H1 (cell line): ENCODE results near the gene SSH2. TPM values are rescaled to one million over a fixed set of nuclear protein-coding genes. Genes with fewer than 3 reads are reported as not detected.

Experiments
- CTCF ChIA-PET: fragments of 300-600 bp; sonication (Branson Sonifier 250); formaldehyde crosslinking; loops from one replicate; lab custom pipeline; 2021; ENCODE audit not compliant: partially characterized antibody; lab: Charles Lee
- POLR2A ChIA-PET: fragments of 300-600 bp; sonication (Branson Sonifier 250); formaldehyde crosslinking; loops from one replicate; lab custom pipeline; 2021; ENCODE audit warnings: inconsistent platforms; ENCODE audit not compliant: partially characterized antibody; lab: Charles Lee
- DNase-seq, 2 experiments: peaks; one replicate each; pipeline versions ENCODE4 v3.0.0 to v3.0.0-alpha.2; 2010 to 2022; ENCODE audit warnings: low spot score in 2 of 2, low read depth in 1 of 2, mixed read lengths in 1 of 2
- FAIRE-seq: peaks from 2 replicates; lab custom pipeline; 2011; peaks lifted over from hg19 to GRCh38; lab: Jason Lieb, UNC
- H2AFZ ChIP-seq: 2 replicates; pipeline ENCODE4 v1.8.1; 2012; ENCODE audit warnings: low read length, inconsistent platforms
- H2AK5ac ChIP-seq: 2 replicates; pipeline ENCODE4 v1.6.1; 2013; ENCODE audit warnings: low read depth, low read length
- H2BK120ac ChIP-seq: replicated peaks from 2 replicates; pipeline ENCODE3; 2013; ENCODE audit warnings: low read depth, low read length, inconsistent platforms
- H2BK12ac ChIP-seq: 2 replicates; pipeline ENCODE4 v1.6.1; 2013; ENCODE audit warnings: low read depth, low read length
- H2BK15ac ChIP-seq: 2 replicates; pipeline ENCODE4 v1.6.1; 2013; ENCODE audit warnings: low read length
- H2BK20ac ChIP-seq: 2 replicates; pipeline ENCODE4 v1.6.1; 2013; ENCODE audit warnings: low read length
- H2BK5ac ChIP-seq: 2 replicates; pipeline ENCODE4 v1.6.1; 2013; ENCODE audit warnings: low read depth, low read length
- H3K14ac ChIP-seq: 2 replicates; pipeline ENCODE4 v1.6.1; 2013; ENCODE audit warnings: inconsistent platforms; ENCODE audit not compliant: insufficient read length
- H3K18ac ChIP-seq: 2 replicates; pipeline ENCODE4 v1.6.1; 2013; ENCODE audit warnings: low read length; ENCODE audit errors: extremely low read depth
- H3K23ac ChIP-seq: 2 replicates; pipeline ENCODE4 v1.6.1; 2013; ENCODE audit warnings: inconsistent platforms; ENCODE audit not compliant: insufficient read length
- H3K23me2 ChIP-seq: 2 replicates; pipeline ENCODE4 v1.6.1; 2013; ENCODE audit warnings: low read depth, low read length
- H3K27ac ChIP-seq: 2 replicates; pipeline ENCODE4 v1.6.1; 2011; ENCODE audit warnings: low read depth, low read length, inconsistent platforms
- H3K27me3 ChIP-seq, 4 experiments: replicated peaks in 1 of 4; 1 replicate in 1 of 4; 2 replicates in 3 of 4; pipeline versions ENCODE4 v1.6.1 to v1.8.1; 2011 to 2013; ENCODE audit warnings: low read length in 3 of 4, mild to moderate bottlenecking in 3 of 4, inconsistent platforms in 2 of 4, mixed read lengths in 2 of 4, moderate library complexity in 1 of 4; ENCODE audit not compliant: control insufficient read depth in 3 of 4, insufficient read depth in 3 of 4; ENCODE audit errors: extremely low read depth in 1 of 4
- H3K36me3 ChIP-seq, 4 experiments: 2 replicates each; pipeline versions ENCODE4 v1.6.1 to v1.8.1; 2011 to 2013; ENCODE audit warnings: mild to moderate bottlenecking in 4 of 4, low read length in 3 of 4, moderate library complexity in 2 of 4, control low read depth in 1 of 4, inconsistent platforms in 1 of 4; ENCODE audit not compliant: insufficient read depth in 4 of 4, control insufficient read depth in 2 of 4
- H3K4ac ChIP-seq: replicated peaks from 2 replicates; pipeline ENCODE3; 2013; ENCODE audit warnings: low read length, low read depth, mixed read lengths, inconsistent platforms; ENCODE audit not compliant: insufficient read length
- H3K4me1 ChIP-seq, 4 experiments: replicated peaks in 1 of 4; 1 replicate in 1 of 4; 2 replicates in 3 of 4; pipeline versions ENCODE4 v1.6.1 to v1.8.1; 2011 to 2013; ENCODE audit warnings: low read length in 3 of 4, inconsistent platforms in 2 of 4, mixed read lengths in 1 of 4; ENCODE audit not compliant: insufficient read depth in 4 of 4, control insufficient read depth in 3 of 4
- H3K4me2 ChIP-seq, 2 experiments: 2 replicates each; pipeline versions ENCODE4 v1.6.1 to v1.8.1; 2011 to 2013; ENCODE audit warnings: low read depth in 2 of 2, low read length in 2 of 2, control low read depth in 1 of 2, inconsistent platforms in 1 of 2, mild to moderate bottlenecking in 1 of 2; ENCODE audit not compliant: insufficient read depth in 1 of 2
- H3K4me3 ChIP-seq, 4 experiments: fragments of 200-600, 300-600 bp in 1 of 4; sonication (generic), shearing (Covaris generic), sonication (Bioruptor Twin) in 1 of 4; 2 replicates each; pipeline versions ENCODE4 v1.5.1 to v1.8.1; 2011 to 2016; ENCODE audit warnings: low read length in 4 of 4, low read depth in 3 of 4, control low read depth in 2 of 4, inconsistent platforms in 2 of 4, mild to moderate bottlenecking in 2 of 4, mixed read lengths in 1 of 4, moderate library complexity in 1 of 4; ENCODE audit not compliant: insufficient read depth in 2 of 4; ENCODE audit errors: extremely low read depth in 1 of 4
- H3K56ac ChIP-seq: replicated peaks from 2 replicates; pipeline ENCODE3; 2013; ENCODE audit warnings: low read depth, mild to moderate bottlenecking, mixed read lengths, low read length, inconsistent platforms; ENCODE audit not compliant: insufficient read length
- H3K79me1 ChIP-seq: 2 replicates; pipeline ENCODE4 v1.6.1; 2013; ENCODE audit warnings: low read depth, low read length, control low read depth
- H3K79me2 ChIP-seq, 2 experiments: 2 replicates each; pipeline versions ENCODE4 v1.6.1 to v1.8.1; 2012 to 2013; ENCODE audit warnings: low read length in 2 of 2, mild to moderate bottlenecking in 2 of 2, inconsistent platforms in 1 of 2; ENCODE audit not compliant: insufficient read depth in 2 of 2, control insufficient read depth in 1 of 2
- H3K9ac ChIP-seq, 4 experiments: replicated peaks in 1 of 4; 1 replicate in 1 of 4; 2 replicates in 3 of 4; pipeline versions ENCODE4 v1.6.1 to v1.8.1; 2011 to 2013; ENCODE audit warnings: low read depth in 3 of 4, low read length in 3 of 4, control low read depth in 2 of 4, mild to moderate bottlenecking in 2 of 4, moderate library complexity in 2 of 4, inconsistent platforms in 1 of 4; ENCODE audit errors: extremely low read depth in 1 of 4
- H3K9me3 ChIP-seq, 2 experiments: 2 replicates each; pipeline versions ENCODE4 v1.6.1 to v1.8.1; 2012 to 2013; ENCODE audit warnings: mild to moderate bottlenecking in 2 of 2, moderate library complexity in 2 of 2, control low read depth in 1 of 2, inconsistent platforms in 1 of 2, low read depth in 1 of 2, low read length in 1 of 2, mixed read lengths in 1 of 2; ENCODE audit not compliant: insufficient read depth in 2 of 2
- H4K20me1 ChIP-seq, 2 experiments: replicated peaks in 1 of 2; 2 replicates each; pipeline versions ENCODE3 to v1.8.1; 2011 to 2013; ENCODE audit warnings: inconsistent platforms in 2 of 2, low read length in 2 of 2, mild to moderate bottlenecking in 1 of 2; ENCODE audit not compliant: insufficient read depth in 2 of 2, control insufficient read depth in 1 of 2
- H4K5ac ChIP-seq: 2 replicates; pipeline ENCODE4 v1.6.1; 2013; ENCODE audit warnings: low read length, low read depth, mixed read lengths, inconsistent platforms; ENCODE audit not compliant: insufficient read length
- H4K8ac ChIP-seq: 2 replicates; pipeline ENCODE4 v1.8.0; 2013; ENCODE audit warnings: mild to moderate bottlenecking, moderate library complexity, low read length, inconsistent platforms; ENCODE audit not compliant: insufficient read depth; ENCODE audit errors: extremely low read depth
- H4K91ac ChIP-seq: replicated peaks from 2 replicates; pipeline ENCODE3; 2013; ENCODE audit warnings: low read length, mixed read lengths, inconsistent platforms; ENCODE audit not compliant: insufficient read length
- CHD1 ChIP-seq: IDR thresholded peaks from 2 replicates; pipeline ENCODE4 v1.6.1; 2012; ENCODE audit warnings: low read depth, low read length, improper control_type of control experiment
- KDM4A ChIP-seq: IDR thresholded peaks from one replicate; pipeline ENCODE4 v1.7.1; 2012; ENCODE audit warnings: low read depth, mild to moderate bottlenecking, moderate library complexity, low read length, inconsistent platforms; ENCODE audit not compliant: severe bottlenecking
- SP4 ChIP-seq: IDR thresholded peaks from 2 replicates; pipeline ENCODE4 v1.6.1; 2012; ENCODE audit warnings: low read length, inconsistent platforms
- TEAD4 ChIP-seq: IDR thresholded peaks from 2 replicates; pipeline ENCODE4 v1.6.1; 2012; ENCODE audit warnings: low read depth, low read length, inconsistent platforms, mixed read lengths
- WGBS, 2 experiments: shearing (Covaris generic) in 1 of 2; methylation state at CpG; one replicate each; pipeline versions ENCODE4 v1.1.6 to v1.1.7; 2013 to 2015; ENCODE audit warnings: low lambda C conversion rate in 2 of 2, mixed read lengths in 2 of 2, inconsistent platforms in 1 of 2, low coverage in 1 of 2, missing lambda C conversion rate in 1 of 2; ENCODE audit not compliant: insufficient replicate concordance in 2 of 2, insufficient coverage in 1 of 2, insufficient read length in 1 of 2; ENCODE audit errors: extremely low coverage in 1 of 2, missing lambda C conversion rate in 1 of 2; 5-methylcytosine and 5-hydroxymethylcytosine counted together
- polyA plus RNA-seq, 7 experiments: library from polyadenylated mRNA; depleted of rRNA in 3 of 7; stranded (reverse) in 5 of 7; unstranded in 2 of 7; fragments of >200 nt in 5 of 7; fragments of 200-250 nt in 2 of 7; gene quantifications; 1 replicate in 5 of 7; 2 replicates in 1 of 7; 4 replicates in 1 of 7; pipeline versions ENCODE4 v1.2.1 to v1.2.3, GENCODE V29; 2011 to 2013; ENCODE audit warnings: missing spikeins in 2 of 7, mixed read lengths in 2 of 7
- total RNA-seq: library from RNA; stranded (reverse); fragmentation: NEBNext Ultra II Directional; extraction: Animal tissue kit (Norgen Biotek cat#: 25700); gene quantifications from 2 replicates; pipeline ENCODE4 v1.2.1, GENCODE V29; 2021
- TF ChIP-seq, protein P1 (sequence below): IDR thresholded peaks from 2 replicates; pipeline ENCODE4 v1.6.1; 2012; ENCODE audit warnings: inconsistent platforms
- TF ChIP-seq, protein P2 (sequence below): IDR thresholded peaks from 2 replicates; pipeline ENCODE4 v1.6.1; 2012; ENCODE audit warnings: inconsistent platforms

The SSH2 gene
- total and polyA plus RNA-seq, 2 of the 8 experiments (the other 6 are each of a cell fraction or from before 2014, with no cell fraction given), result 5.2 to 15.9 TPM

DNA sequence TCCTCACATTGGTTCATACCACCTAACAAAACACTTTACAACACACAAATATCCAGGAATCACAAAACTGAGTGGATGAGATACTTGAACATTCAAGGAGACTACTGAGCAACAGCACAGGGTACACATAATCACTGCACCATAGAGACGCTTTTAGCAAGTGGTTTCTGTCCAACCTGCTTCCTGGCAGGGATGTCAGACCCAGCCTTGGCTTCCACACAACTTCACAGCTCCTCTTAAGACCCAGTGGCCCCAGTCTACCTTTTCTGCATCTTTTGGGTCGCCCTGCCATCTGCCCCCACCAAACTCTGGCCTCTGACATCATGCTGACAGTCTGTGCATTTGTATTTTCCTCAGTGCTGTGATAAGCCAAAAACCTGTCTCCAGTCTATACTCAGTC is 301.4 kb downstream of the SSH2 start:
- no peaks in the 10 kb centered on the region for H3K79me1 ChIP-seq
- no peak for TF ChIP-seq CHD1
- TF ChIP-seq SP4, result no peak
- no peak for TF ChIP-seq KDM4A
- TF ChIP-seq, protein P1, sequence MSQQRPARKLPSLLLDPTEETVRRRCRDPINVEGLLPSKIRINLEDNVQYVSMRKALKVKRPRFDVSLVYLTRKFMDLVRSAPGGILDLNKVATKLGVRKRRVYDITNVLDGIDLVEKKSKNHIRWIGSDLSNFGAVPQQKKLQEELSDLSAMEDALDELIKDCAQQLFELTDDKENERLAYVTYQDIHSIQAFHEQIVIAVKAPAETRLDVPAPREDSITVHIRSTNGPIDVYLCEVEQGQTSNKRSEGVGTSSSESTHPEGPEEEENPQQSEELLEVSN, result no peak
- TF ChIP-seq, protein P2, sequence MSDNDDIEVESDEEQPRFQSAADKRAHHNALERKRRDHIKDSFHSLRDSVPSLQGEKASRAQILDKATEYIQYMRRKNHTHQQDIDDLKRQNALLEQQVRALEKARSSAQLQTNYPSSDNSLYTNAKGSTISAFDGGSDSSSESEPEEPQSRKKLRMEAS, result no peak
- TF ChIP-seq TEAD4, result no peak
- H3K18ac ChIP-seq, result no peak overlapping the region
- H3K4ac ChIP-seq, result no peak overlapping the region
- no peaks in the 10 kb centered on the region for H3K9me3 ChIP-seq
- H3K4me2 ChIP-seq, result no peak overlapping the region
- WGBS, 2 experiments, result 91% methylated on average over 2 of the region's 2 CpGs; no CpG with 5 or more reads in 1 of the 2 experiments
- no peak overlapping the region for H4K91ac ChIP-seq
- no peak overlapping the region for H3K9ac ChIP-seq
- H3K27ac ChIP-seq, result no peak overlapping the region
- H3K79me2 ChIP-seq, result no peaks in the 10 kb centered on the region
- no peak overlapping the region for H3K23ac ChIP-seq
- H4K20me1 ChIP-seq, result no peaks in the 10 kb centered on the region
- FAIRE-seq, result no peak
- H2BK15ac ChIP-seq, result no peak overlapping the region
- ChIA-PET POLR2A (no interaction called here), CTCF (interaction anchor here (0.8 to 1.8 kb wide), 8 partner anchors 11 to 451 kb away, joined by 3 to 7 read pairs (median 4); no protein-coding TSS in a partner anchor)
- no peak overlapping the region for H3K14ac ChIP-seq
- no peak overlapping the region for H2BK120ac ChIP-seq
- H3K36me3 ChIP-seq, result peaks cover 0 to 9% (median 4%) of the 10 kb centered on the region in 4 experiments; a peak in 3 of 8 replicates
- no peak overlapping the region for H4K5ac ChIP-seq
- no peak overlapping the region for H3K56ac ChIP-seq
- H3K23me2 ChIP-seq, result no peaks in the 10 kb centered on the region
- no peak overlapping the region for H2AK5ac ChIP-seq
- H2BK20ac ChIP-seq, result no peak overlapping the region
- H2BK12ac ChIP-seq, result no peak overlapping the region
- no peak overlapping the region for H2AFZ ChIP-seq
- no peak overlapping the region for H2BK5ac ChIP-seq
- no peak overlapping the region for H3K4me3 ChIP-seq
- no peak overlapping the region for H4K8ac ChIP-seq
- no peaks in the 10 kb centered on the region for H3K27me3 ChIP-seq
- H3K4me1 ChIP-seq, result peaks cover 0 to 2% (median 1%) of the 10 kb centered on the region in 4 experiments; a peak in 3 of 7 replicates
- DNase-seq, result no peak
